A549 treated with DMSO at 1 μM for 4 hours (cell line): ENCODE results near the gene ZNF764. TPM values are rescaled to one million over a fixed set of nuclear protein-coding genes. Genes with fewer than 3 reads are reported as not detected.

ENCODE experiments used
- total RNA-seq: library from RNA; stranded (reverse); fragments of 200-300 nt; extraction: Qiagen RNA extraction; gene quantifications from 5 replicates; pipeline ENCODE4 v1.2.3, GENCODE V29; 2022; ENCODE audit warnings: low read depth

The ZNF764 gene
- 5.2 to 6.3 TPM (median 5.6 TPM) in 5 replicates for total RNA-seq

DNA sequence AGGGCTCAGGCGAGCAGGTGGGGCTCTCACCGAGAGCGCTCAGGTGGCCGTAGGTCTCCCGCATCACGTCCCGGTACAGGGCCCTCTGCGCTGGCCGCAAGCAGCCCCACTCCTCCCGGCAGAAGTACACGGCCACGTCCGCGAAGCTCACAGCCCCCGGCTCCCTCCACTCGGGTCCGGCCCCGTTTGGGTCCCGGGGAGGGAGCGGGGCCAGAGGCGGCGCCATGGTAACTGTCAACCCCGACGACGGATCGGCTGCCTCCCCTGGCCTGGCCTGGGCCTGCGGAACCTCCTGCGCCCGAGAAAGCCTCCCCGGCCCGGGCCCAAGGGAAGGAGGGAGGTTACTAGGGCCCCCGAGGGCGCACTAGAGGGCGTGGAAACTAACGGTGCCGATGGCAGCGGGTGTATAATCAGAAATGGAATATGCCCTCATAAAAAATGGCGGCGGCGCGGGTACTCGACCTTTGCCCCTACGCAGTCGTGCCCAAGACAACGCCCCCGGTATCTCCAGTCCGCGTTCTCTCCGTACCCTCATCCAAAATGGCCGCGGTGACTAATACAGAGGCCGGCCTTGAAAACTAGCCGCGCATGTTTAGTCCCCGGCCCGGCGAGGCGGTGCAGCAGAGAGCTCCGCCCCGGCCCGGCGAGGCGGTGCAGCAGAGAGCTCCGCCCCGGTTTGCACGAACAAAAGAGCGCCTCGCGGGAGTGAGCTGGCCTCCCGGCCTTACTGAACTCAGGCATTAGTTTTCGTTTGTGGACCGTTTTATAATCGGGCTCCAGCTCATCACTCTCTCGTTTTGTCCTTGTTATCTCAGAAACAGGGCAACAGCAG lies at the start of gene ZNF764:
ZNF764 (minus strand) TSS at position 418 of the 832 bp plus-strand sequence; CDS start at position 226, 192 bp downstream.

DNA sequence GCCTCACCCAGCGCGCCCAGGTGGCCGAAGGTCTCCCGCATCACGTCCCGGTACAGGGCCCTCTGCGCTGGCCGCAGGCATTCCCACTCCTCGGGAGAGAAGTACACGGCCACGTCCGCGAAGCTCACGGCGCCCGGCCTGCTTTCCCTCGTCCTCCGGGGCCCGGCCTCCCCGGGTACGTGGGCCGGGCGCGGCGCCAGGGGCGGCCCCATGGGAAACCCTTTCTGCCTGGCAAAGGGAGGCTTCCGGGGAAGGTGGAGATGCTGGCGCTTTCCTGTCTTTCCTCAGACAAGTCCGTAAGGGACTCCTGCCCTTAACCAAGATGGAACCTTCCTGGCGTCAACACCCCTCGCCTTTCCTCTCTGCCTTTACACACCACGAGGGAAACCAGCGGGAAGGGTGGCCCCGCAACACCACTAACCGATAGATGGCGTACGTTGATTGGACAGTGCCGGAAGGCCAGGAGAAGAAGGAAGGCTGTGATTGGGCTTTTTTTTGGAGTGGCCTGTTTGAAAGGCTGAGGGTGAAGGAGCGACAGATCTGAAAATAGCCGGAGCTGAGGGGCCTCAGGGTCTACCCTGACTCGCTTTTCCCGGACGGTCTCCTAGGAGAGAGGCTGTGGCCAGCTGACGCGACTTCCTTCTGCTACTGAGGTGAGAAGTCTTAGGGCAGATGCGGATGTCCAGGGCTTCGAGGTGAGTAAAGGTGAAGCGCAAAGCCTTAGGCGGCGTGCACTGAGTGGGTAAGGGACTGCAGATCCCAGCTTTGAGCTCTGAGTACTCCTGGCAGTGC lies 27.4 kb upstream of the ZNF764 start, which contains the start of gene ZNF785:
ZNF785 (minus strand) TSS at position 298 of the 792 bp plus-strand sequence; CDS start at position 212, 86 bp downstream.

DNA sequence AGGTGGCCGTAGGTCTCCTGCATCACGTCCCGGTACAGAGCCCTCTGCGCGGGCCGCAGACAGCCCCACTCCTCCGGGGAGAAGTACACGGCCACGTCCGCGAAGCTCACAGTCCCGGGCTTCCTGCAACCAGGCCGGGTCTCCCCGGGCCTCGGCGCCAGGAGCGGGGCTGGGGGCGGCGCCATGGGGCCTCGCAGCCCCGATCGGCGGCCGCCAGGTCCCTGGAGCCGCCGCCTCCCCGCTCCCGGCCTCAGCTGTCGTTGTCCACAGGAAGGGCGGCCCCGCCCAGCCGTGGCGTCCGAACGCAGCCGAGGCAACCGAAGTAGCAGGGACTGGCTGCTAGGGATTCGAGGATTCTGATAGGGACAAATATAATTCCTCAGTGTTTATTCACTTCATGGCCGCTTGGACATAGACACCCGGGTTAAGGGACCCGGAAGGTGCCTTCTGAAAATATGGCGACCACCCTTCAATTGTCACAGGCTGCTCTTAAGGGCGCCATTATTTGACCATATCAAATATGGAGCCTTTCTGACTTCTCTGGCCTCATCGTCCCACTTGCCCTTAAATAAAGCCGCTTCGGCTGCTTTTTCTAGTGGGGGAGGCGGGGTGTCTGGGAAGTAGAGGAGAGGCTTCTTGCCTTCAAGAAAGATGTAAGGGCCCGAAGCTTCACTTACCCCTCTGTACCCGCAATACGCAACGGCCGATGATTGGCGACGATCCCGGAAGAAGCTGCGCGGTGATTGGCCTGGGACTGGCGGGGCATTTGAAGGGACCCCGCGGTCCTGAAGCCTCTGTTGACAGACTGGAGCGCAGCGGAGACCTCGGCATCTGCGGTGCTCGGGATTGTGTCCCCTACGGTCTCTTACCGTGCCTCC lies 13.5 kb upstream of the ZNF764 start, which contains the start of gene ZNF688:
ZNF688 (minus strand) TSS at position 270 of the 878 bp plus-strand sequence; CDS start at position 185, 85 bp downstream.

DNA sequence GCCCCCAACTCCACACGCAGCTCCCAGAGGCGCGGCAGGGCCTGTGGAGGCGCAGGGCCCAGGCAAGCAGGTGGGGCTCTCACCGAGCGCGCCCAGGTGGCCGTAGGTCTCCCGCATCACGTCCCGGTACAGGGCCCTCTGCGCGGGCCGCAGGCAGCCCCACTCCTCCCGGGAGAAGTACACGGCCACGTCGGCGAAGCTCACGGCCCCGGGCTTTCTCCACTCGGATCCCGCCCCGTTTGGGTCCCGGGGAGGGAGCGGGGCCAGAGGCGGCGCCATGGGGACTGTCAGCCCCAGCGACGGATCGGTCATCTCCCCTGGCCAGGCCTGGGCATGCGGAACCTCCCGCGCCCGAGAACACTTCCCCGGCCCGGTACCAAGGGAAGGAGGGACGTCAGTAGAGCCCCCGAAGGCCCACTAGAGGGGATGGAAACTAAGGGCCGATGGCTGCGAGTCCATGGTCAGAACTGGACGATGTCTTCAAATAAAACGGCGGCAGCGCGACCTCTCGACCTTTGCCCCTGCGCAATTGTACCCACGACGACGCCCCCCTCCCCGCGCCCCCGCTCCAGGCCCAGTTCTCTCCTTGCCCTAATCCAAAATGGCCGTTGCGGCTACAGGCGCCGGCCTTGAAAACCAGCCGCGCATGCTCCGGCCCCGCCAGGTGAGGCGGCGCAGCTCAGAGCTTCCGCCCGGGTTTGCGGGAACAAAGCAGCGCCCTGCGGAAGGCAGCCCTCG lies 23.6 kb downstream of the ZNF764 start, which contains the start of gene ZNF747:
ZNF747 (minus strand) TSS at position 491 of the 738 bp plus-strand sequence; CDS start at position 312, 179 bp downstream.

DNA sequence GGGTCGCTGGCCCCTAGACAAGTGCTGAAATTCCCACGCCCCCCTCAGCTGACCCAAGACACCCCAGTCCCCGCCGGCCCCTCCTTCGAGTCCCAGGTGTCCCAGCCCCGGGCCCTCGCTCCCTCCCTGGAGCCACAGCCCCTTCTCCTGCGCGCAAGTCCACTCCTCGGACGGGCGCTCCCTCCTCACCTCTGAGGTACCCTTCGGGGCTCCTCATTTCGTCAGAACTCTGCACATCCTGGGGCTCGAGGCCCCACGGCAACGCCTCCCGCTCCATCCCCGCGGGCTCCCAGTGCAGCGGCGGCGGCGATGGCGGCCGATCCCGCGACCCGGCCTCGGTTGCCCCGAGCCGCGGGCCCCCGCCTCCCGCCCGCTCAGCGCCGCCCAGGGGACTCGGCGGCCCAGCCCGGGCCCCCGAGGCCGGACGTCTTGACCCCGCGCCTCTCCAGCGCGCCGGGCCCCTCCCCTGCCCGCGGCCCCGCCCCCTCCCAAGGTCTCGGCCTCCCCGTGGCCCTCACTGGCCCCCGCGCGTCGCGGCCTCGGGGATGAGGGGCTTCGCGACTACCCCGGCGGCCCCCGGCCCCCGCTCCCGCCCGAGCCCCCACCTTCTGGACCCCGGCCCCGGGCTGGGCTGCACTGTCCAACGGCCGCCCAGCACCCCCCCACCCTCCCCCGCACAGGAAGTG lies 31.9 kb downstream of the ZNF764 start, which contains the start of gene ZNF768:
ZNF768 (minus strand) TSS at position 430 of the 686 bp plus-strand sequence; CDS start at position 277, 153 bp downstream.

Other genes with a start within 250 kb of the ZNF764 start
- 64.0 to 69.6 TPM (median 67.1 TPM) in 5 replicates for gene CD2BP2, start 203.1 kb downstream of the ZNF764 start, total RNA-seq
- 26.5 to 36.6 TPM (median 31.8 TPM) in 5 replicates for gene TBC1D10B, start 187.9 kb downstream of the ZNF764 start, total RNA-seq
- 0.46 to 0.63 TPM (median 0.54 TPM) in 3 of 5 replicates, not detected in the others for gene MYL11, start 183.6 kb downstream of the ZNF764 start, total RNA-seq
- 1.4 to 2.2 TPM (median 1.7 TPM) in 5 replicates for gene SEPTIN1, start 175.8 kb downstream of the ZNF764 start, total RNA-seq
- 11.9 to 12.9 TPM (median 12.4 TPM) in 5 replicates for gene ZNF48, start 163.0 kb downstream of the ZNF764 start, total RNA-seq
- 3.7 to 6.2 TPM (median 5.4 TPM) in 5 replicates for gene ZNF771, start 150.8 kb downstream of the ZNF764 start, total RNA-seq
- 115 to 143 TPM (median 137 TPM) in 5 replicates for gene DCTPP1, start 128.3 kb downstream of the ZNF764 start, total RNA-seq
- 51.1 to 56.3 TPM (median 54.3 TPM) in 5 replicates for gene SEPHS2, start 112.5 kb downstream of the ZNF764 start, total RNA-seq
- 0.12 to 0.28 TPM (median 0.21 TPM) in 4 of 5 replicates, not detected in the other for gene ITGAL, start 85.6 kb downstream of the ZNF764 start, total RNA-seq
- gene ZNF768, start 31.8 kb downstream of the ZNF764 start, total RNA-seq: 38.0 to 49.6 TPM (median 44.5 TPM) in 5 replicates
- 3.1 to 5.1 TPM (median 4.6 TPM) in 5 replicates for gene ZNF747, start 23.5 kb downstream of the ZNF764 start, total RNA-seq
- 5.5 to 10.0 TPM (median 7.8 TPM) in 5 replicates for gene ZNF688, start 13.3 kb upstream of the ZNF764 start, total RNA-seq
- gene ZNF785, start 27.3 kb upstream of the ZNF764 start, total RNA-seq: not detected in 5 replicates
- gene ZNF689, start 52.0 kb upstream of the ZNF764 start, total RNA-seq: 7.5 to 9.6 TPM (median 8.7 TPM) in 5 replicates
- 17.7 to 27.0 TPM (median 23.7 TPM) in 5 replicates for gene PRR14, start 92.6 kb upstream of the ZNF764 start, total RNA-seq
- gene FBRS, start 100.1 kb upstream of the ZNF764 start, total RNA-seq: 33.6 to 48.2 TPM (median 42.9 TPM) in 5 replicates
- 16.5 to 36.0 TPM (median 27.7 TPM) in 5 replicates for gene SRCAP, start 140.8 kb upstream of the ZNF764 start, total RNA-seq
- gene PHKG2, start 190.1 kb upstream of the ZNF764 start, total RNA-seq: 20.6 to 29.8 TPM (median 23.1 TPM) in 5 replicates
- gene CFAP119, start 203.7 kb upstream of the ZNF764 start, total RNA-seq: 6.9 to 9.1 TPM (median 8.2 TPM) in 5 replicates
- gene RNF40, start 203.9 kb upstream of the ZNF764 start, total RNA-seq: 63.7 to 91.5 TPM (median 86.1 TPM) in 5 replicates
- 15.6 to 23.9 TPM (median 17.6 TPM) in 5 replicates for gene ZNF629, start 228.8 kb upstream of the ZNF764 start, total RNA-seq